Pancreas (tissue), 10 donors: ENCODE measurements around the gene FZD4. TPM values are rescaled to one million over a fixed set of nuclear protein-coding genes. Genes with fewer than 3 reads are reported as not detected.
"Not testable (repeated sequence)": the region's sequence is repeated elsewhere in the genome, so short reads cannot be mapped to it uniquely, and the experiment has no call there.

Source experiments
- ATAC-seq, 4 donors: fragments of 200-7000 bp; cut with Tn5 transposase; one replicate each; pipeline versions ENCODE4 v1.8.0 to v1.9.1; 2020; ENCODE audit warnings: mild to moderate bottlenecking in 4 of 4, moderate library complexity in 4 of 4
- DNase-seq, 6 donors: peaks; one replicate each; pipeline ENCODE4 v3.0.0-alpha.2; 2020
- FAIRE-seq: peaks from 2 replicates; lab custom pipeline; 2012; peaks lifted over from hg19 to GRCh38; lab: Jason Lieb, UNC
- H3K27ac ChIP-seq, 4 donors: fragments of 200-600 bp; sonication (generic); 1 replicate in 3 of 4; 2 replicates in 1 of 4; pipeline versions ENCODE4 v1.5.0 to v1.8.0; 2020
- H3K27me3 ChIP-seq, 4 donors: fragments of 200-600 bp; one replicate each; pipeline ENCODE4 v1.8.0; 2021
- H3K36me3 ChIP-seq, 3 donors: fragments of 200-600 bp; sonication (generic) in 1 of 3; one replicate each; pipeline versions ENCODE4 v1.5.0 to v1.8.0; 2020 to 2021
- H3K4me1 ChIP-seq, 3 donors: fragments of 200-600 bp; one replicate each; pipeline ENCODE4 v1.8.0; 2021
- H3K4me3 ChIP-seq, 4 donors: fragments of 200-600 bp; sonication (generic) in 2 of 4; one replicate each; pipeline versions ENCODE4 v1.5.0 to v1.8.0; 2020 to 2021
- H3K9me3 ChIP-seq, 4 donors: fragments of 200-600 bp; one replicate each; pipeline ENCODE4 v1.8.0; 2021
- CTCF ChIP-seq, 4 donors: fragments of 200-600 bp; sonication (generic) in 3 of 4; IDR thresholded peaks; one replicate each; pipeline versions ENCODE4 v1.5.0 to v1.8.0; 2021; ENCODE audit warnings: antibody characterized with exemption in 4 of 4
- WGBS, 2 donors: extraction: QIAGEN DNeasy Blood & Tissue Kit; methylation state at CpG; one replicate each; pipeline ENCODE4 v1.1.7; 2013; 5-methylcytosine and 5-hydroxymethylcytosine counted together
- intact Hi-C, 3 donors: fragments of 100-400 bp; cut with DNase I; formaldehyde crosslinking; loops; one replicate each; pipeline versions ENCODE4 v1.11.1 to v1.14.2; 2022
- polyA plus RNA-seq, 2 donors: library from polyadenylated mRNA; stranded (reverse); fragments of 200-250 nt; gene quantifications; one replicate each; pipeline ENCODE4 v1.2.3, GENCODE V29; 2013
- total RNA-seq, 6 donors: library from RNA; stranded (reverse); fragmentation: NEBNext Ultra II Directional in 4 of 6; extraction: Animal tissue kit (Norgen Biotek cat#: 25700) in 4 of 6; gene quantifications; one replicate each; pipeline versions ENCODE4 v1.2.1 to v1.2.4, GENCODE V29; 2021 to 2023
- donor health status: healthy with polysubstance abuse.
- donor health status: DM: no; HTN: no; CAD: no; lungs with moderate emphysema.
- donor health status: DM: no; HTN: no; CAD: no.
- donor health status: control.
- donor health status: control.
- donor health status: Bipolar disorder and iron deficiency.
- donor health status: DM: yes; HTN: yes; CAD: no.
- donor health status: DM: no; HTN: no; CAD: no.
- donor health status: DM: no; HTN: no; CAD: no.
- donor health status: DM: yes; HTN: yes; CAD: no.

Gene FZD4
- total RNA-seq (10 to 100 TPM in 2 of 6 donors, 1 to 10 TPM in 4; 5.4 to 10.8 (median 7.9) TPM), polyA plus RNA-seq (1 to 10 TPM; 4.7 to 4.8 TPM)

DNA sequence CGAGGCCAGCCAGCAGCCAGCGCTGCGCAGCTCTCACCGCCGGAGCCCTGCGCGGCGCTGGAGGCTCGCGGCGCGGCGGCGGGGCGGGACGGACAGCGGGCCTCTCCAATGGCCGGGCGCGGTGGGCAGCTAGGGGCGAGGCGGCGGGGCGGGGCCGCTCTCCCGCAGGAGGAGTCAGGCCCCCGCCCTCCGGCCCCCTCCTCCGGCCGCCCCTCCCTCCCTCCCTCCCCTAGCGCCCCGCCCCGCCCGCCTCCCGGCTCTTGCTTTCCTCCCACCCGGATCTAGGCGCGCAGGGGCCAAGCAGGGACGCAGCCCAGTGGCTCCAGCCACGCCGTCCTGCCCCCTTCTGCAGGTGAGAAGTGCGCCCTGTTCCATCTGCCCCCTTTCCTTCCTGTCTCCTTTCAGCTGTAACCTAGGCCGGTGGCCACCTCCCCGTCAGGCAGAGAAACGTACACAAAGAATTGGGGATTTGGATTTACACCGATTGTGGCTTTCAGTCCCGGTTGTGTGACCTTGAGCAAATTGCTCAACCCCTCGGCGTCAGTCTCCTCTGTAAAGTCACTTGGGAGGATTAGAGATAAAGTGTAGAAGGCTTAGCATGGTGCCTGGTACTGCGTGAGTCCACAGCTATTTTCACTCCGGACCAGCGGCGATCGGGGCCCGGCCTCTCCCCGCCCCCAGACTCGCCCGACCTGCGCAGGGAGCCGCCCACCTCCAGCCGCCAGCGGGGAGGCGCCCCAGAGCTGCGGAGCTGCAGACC lies at the start of gene FZD4:
FZD4 (minus strand) TSS at position 35 of the 760 bp plus-strand sequence. CDS start 310 bp downstream, outside the sequence.
- FAIRE-seq, result no peak
- peak; percentile 84 to 92 (median 90) for ATAC-seq
- 0 to 1% methylated on average over 32 to 57 of the region's 64 CpGs for WGBS, 2 donors
- Histone ChIP-seq H3K9me3 (no peaks in the 10 kb centered on the region), H3K4me3 (peak within 1 kb of the TSS; percentile 53 to 93 (median 80)), H3K27ac (peak within 1 kb of the TSS; percentile 91 to 93 (median 92)), H3K36me3 (peaks cover 0 to 6% (median 0%) of the 10 kb centered on the region in 3 donors), H3K4me1 (peaks cover 0 to 8% (median 3%) of the 10 kb centered on the region in 3 donors), H3K27me3 (no peaks in the 10 kb centered on the region)
- peak in 1 of 4 donors; percentile 8 for TF ChIP-seq CTCF (IDR thresholded peaks at IDR 0.05)
- peak; percentile 90 to 96 (median 92) for DNase-seq
- intact Hi-C loops, result no loop called here

GRCh38 chr11:87004281-87004680 lies 49.1 kb upstream of the FZD4 start:
- ATAC-seq, DNase-seq, H3K4me3 ChIP-seq, FAIRE-seq, H3K27me3 ChIP-seq, H3K9me3 ChIP-seq, H3K27ac ChIP-seq, H3K36me3 ChIP-seq, intact Hi-C loops, H3K4me1 ChIP-seq: not testable (repeated sequence)
- WGBS, 2 donors, result 90% methylated on average over 4 of the region's 4 CpGs

DNA sequence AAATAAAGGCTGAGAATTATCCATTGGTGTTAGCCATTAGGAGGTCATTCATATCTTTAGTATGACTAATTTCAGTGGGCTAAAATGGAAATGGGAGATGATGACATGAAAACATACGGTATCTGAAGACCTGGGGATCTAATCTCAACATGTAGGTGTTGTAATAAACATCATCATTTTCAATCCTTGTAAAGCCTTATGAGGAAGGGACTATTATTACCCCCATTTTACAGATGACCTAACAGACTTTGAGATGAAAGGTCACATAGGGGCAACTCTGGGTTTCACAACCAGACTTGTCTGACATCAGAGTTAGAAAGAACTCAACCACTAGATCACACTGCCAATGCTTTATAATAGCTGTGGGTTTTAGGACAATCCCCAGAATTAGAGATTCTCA lies 47.7 kb upstream of the FZD4 start:
- H3K4me3 ChIP-seq, result no peak overlapping the region
- WGBS, 2 donors, result 78 to 80% methylated on average over 1 of the region's 1 CpG
- DNase-seq, result no peak
- H3K27ac ChIP-seq, result no peak overlapping the region
- TF ChIP-seq CTCF (IDR thresholded peaks at IDR 0.05), result no peak
- ATAC-seq, result no peak
- no peaks in the 10 kb centered on the region for H3K9me3 ChIP-seq
- H3K36me3 ChIP-seq, result no peaks in the 10 kb centered on the region
- peaks cover 0 to 6% (median 5%) of the 10 kb centered on the region in 3 donors for H3K4me1 ChIP-seq
- intact Hi-C loops, result no loop called here
- H3K27me3 ChIP-seq, result no peaks in the 10 kb centered on the region
- FAIRE-seq, result no peak

DNA sequence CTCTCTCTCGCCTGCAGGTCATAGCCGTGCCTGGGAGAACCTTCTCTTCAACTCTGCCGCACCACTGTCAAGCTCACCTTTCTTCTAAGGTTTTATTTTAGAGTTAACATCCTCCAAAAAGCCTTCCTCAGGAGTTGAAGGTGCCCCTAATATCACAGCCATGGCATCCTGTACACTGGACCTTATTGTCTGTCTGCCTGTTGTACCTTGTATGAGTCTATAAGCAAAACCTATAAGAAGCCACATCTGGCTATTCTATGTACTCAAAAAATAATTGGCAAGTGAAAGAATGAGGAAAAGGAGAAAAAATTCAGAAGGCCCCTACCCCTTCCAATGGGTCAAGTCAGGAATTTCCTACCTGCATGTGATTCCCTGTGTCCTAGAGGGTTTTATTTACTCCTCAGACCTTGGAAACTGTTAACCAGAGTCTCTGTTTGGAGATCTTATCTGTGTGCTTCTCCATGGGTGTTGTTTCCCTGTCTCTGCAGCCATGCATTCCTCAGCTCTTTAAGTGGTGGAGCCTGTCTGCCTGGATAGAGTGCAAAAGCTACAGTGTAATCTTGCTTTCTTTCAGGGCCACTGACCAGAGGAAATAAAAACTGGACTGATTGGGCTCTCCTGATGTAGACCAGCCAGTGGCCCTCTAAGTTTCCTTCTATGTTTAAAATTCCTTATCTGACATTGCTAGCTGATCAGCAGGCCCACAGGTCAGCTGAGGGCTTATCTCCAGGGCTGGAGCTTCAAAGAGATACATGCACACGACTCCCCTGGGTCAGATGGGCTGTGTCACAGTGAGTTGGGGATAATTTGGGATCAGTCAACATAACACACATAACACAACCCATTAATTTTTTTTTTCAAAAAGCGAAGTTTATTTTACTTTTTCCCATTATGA lies 44.9 kb upstream of the FZD4 start:
- H3K27ac ChIP-seq, result peak overlapping the region in 1 of 4 donors; percentile 33
- FAIRE-seq (no peak), DNase-seq (peak in 1 of 6 donors; percentile 20), ATAC-seq (peak in 3 of 4 donors; percentile 74 to 93 (median 75))
- 54 to 62% methylated on average over 5 of the region's 5 CpGs for WGBS, 2 donors
- peaks cover 0 to 6% (median 5%) of the 10 kb centered on the region in 3 donors for H3K4me1 ChIP-seq
- no peaks in the 10 kb centered on the region for H3K9me3 ChIP-seq
- H3K27me3 ChIP-seq, result no peaks in the 10 kb centered on the region
- no peak for TF ChIP-seq CTCF (IDR thresholded peaks at IDR 0.05)
- H3K4me3 ChIP-seq, result no peak overlapping the region
- H3K36me3 ChIP-seq, result no peaks in the 10 kb centered on the region
- intact Hi-C loops, result no loop called here

GRCh38 chr11:86999388-86999787 lies 44.2 kb upstream of the FZD4 start:
- Histone ChIP-seq H3K4me3 (no peak overlapping the region), H3K27ac (no peak overlapping the region), H3K9me3 (no peaks in the 10 kb centered on the region), H3K27me3 (no peaks in the 10 kb centered on the region), H3K36me3 (no peaks in the 10 kb centered on the region), H3K4me1 (peaks cover 0 to 6% (median 5%) of the 10 kb centered on the region in 3 donors)
- no peak for TF ChIP-seq CTCF (IDR thresholded peaks at IDR 0.05)
- 98 to 100% methylated on average over 1 of the region's 1 CpG for WGBS, 2 donors
- FAIRE-seq (no peak), ATAC-seq (peak in 1 of 4 donors; percentile 34), DNase-seq (no peak)
- intact Hi-C loops, result no loop called here
